Mesenchymal stem cell (in vitro differentiated cells and primary cell): ENCODE results near the gene ZFP14. TPM values are rescaled to one million over a fixed set of nuclear protein-coding genes. Genes with fewer than 3 reads are reported as not detected.

Experiments
- DNase-seq: peaks from one replicate; pipeline ENCODE4 v3.0.0-alpha.2; 2013
- H2AFZ ChIP-seq: one replicate; pipeline ENCODE4 v1.6.1; 2013; ENCODE audit warnings: low read depth, mild to moderate bottlenecking, control low read depth, inconsistent platforms, low read length, moderate library complexity
- H2AK5ac ChIP-seq: 2 replicates; pipeline ENCODE4 v1.6.1; 2013; ENCODE audit warnings: low read length, moderate library complexity, mild to moderate bottlenecking, inconsistent platforms; ENCODE audit not compliant: severe bottlenecking
- H2BK120ac ChIP-seq: one replicate; pipeline ENCODE4 v1.6.1; 2013; ENCODE audit warnings: low read depth, mild to moderate bottlenecking, inconsistent platforms, low read length, moderate library complexity
- H2BK12ac ChIP-seq, 2 experiments: one replicate each; pipeline ENCODE4 v1.6.1; 2013; ENCODE audit warnings: inconsistent platforms in 2 of 2, low read length in 2 of 2, mild to moderate bottlenecking in 2 of 2, moderate library complexity in 2 of 2, control low read depth in 1 of 2
- H2BK15ac ChIP-seq: one replicate; pipeline ENCODE4 v1.6.1; 2013; ENCODE audit warnings: mild to moderate bottlenecking, low read depth, inconsistent platforms; ENCODE audit not compliant: poor library complexity, severe bottlenecking
- H2BK5ac ChIP-seq: 2 replicates; pipeline ENCODE4 v1.6.1; 2013; ENCODE audit warnings: low read depth, mild to moderate bottlenecking, low read length, control low read depth, inconsistent platforms; ENCODE audit not compliant: poor library complexity, severe bottlenecking
- H3K14ac ChIP-seq, 2 experiments: one replicate each; pipeline ENCODE4 v1.6.1; 2013; ENCODE audit warnings: inconsistent platforms in 2 of 2, low read length in 2 of 2, control low read depth in 1 of 2, mild to moderate bottlenecking in 1 of 2, moderate library complexity in 1 of 2
- H3K18ac ChIP-seq, 2 experiments: one replicate each; pipeline ENCODE4 v1.6.1; 2013; ENCODE audit warnings: inconsistent platforms in 2 of 2, low read length in 2 of 2, control low read depth in 1 of 2, low read depth in 1 of 2, mild to moderate bottlenecking in 1 of 2
- H3K23ac ChIP-seq, 2 experiments: one replicate each; pipeline ENCODE4 v1.6.1; 2013; ENCODE audit warnings: inconsistent platforms in 2 of 2, low read length in 2 of 2, mild to moderate bottlenecking in 2 of 2, moderate library complexity in 2 of 2, control low read depth in 1 of 2
- H3K27ac ChIP-seq: 2 replicates; pipeline ENCODE4 v1.5.1; 2013; ENCODE audit warnings: mild to moderate bottlenecking, moderate library complexity, low read length, control low read depth, inconsistent platforms; ENCODE audit not compliant: poor library complexity, severe bottlenecking
- H3K27me3 ChIP-seq, 2 experiments: 2 replicates each; pipeline versions ENCODE4 v1.6.1 to v1.7.0; 2013; ENCODE audit warnings: low read length in 2 of 2, mild to moderate bottlenecking in 2 of 2, moderate library complexity in 2 of 2, control low read depth in 1 of 2, inconsistent platforms in 1 of 2; ENCODE audit not compliant: control insufficient read depth in 1 of 2, insufficient read depth in 1 of 2
- H3K36me3 ChIP-seq, 2 experiments: 2 replicates each; pipeline versions ENCODE4 v1.6.1 to v1.7.0; 2013; ENCODE audit warnings: low read length in 2 of 2, control low read depth in 1 of 2, inconsistent platforms in 1 of 2, low read depth in 1 of 2, mild to moderate bottlenecking in 1 of 2; ENCODE audit not compliant: insufficient read depth in 2 of 2, control insufficient read depth in 1 of 2
- H3K4ac ChIP-seq, 2 experiments: one replicate each; pipeline ENCODE4 v1.6.1; 2013; ENCODE audit warnings: inconsistent platforms in 2 of 2, low read length in 2 of 2, mild to moderate bottlenecking in 2 of 2, moderate library complexity in 2 of 2, control low read depth in 1 of 2, low read depth in 1 of 2
- H3K4me1 ChIP-seq: 2 replicates; pipeline ENCODE4 v1.6.1; 2013; ENCODE audit warnings: low read depth, low read length, control low read depth; ENCODE audit not compliant: control insufficient read depth, insufficient read depth
- H3K4me2 ChIP-seq: 2 replicates; pipeline ENCODE4 v1.6.1; 2013; ENCODE audit warnings: low read length, mild to moderate bottlenecking, inconsistent platforms; ENCODE audit not compliant: poor library complexity, severe bottlenecking
- H3K4me3 ChIP-seq, 2 experiments: 2 replicates each; pipeline versions ENCODE4 v1.5.1 to v1.7.0; 2013; ENCODE audit warnings: low read length in 2 of 2, mild to moderate bottlenecking in 2 of 2, control low read depth in 1 of 2, low read depth in 1 of 2; ENCODE audit not compliant: insufficient read depth in 1 of 2
- H3K79me1 ChIP-seq: replicated peaks from 2 replicates; pipeline ENCODE4 v1.6.1; 2013; ENCODE audit warnings: mild to moderate bottlenecking, control low read depth, low read length, inconsistent platforms; ENCODE audit not compliant: poor library complexity, severe bottlenecking
- H3K9ac ChIP-seq: 2 replicates; pipeline ENCODE4 v1.7.0; 2013; ENCODE audit warnings: mild to moderate bottlenecking, low read length, moderate library complexity
- H3K9me3 ChIP-seq: 2 replicates; pipeline ENCODE4 v1.7.0; 2013; ENCODE audit warnings: mild to moderate bottlenecking, low read length; ENCODE audit not compliant: control insufficient read depth
- H4K8ac ChIP-seq: one replicate; pipeline ENCODE4 v1.6.1; 2013; ENCODE audit warnings: inconsistent platforms, mild to moderate bottlenecking, low read length, moderate library complexity
- H4K91ac ChIP-seq: one replicate; pipeline ENCODE4 v1.6.1; 2013; ENCODE audit warnings: mild to moderate bottlenecking, low read length, inconsistent platforms
- WGBS: methylation state at CpG from one replicate; pipeline ENCODE4 v1.1.7; 2013; ENCODE audit warnings: mixed read lengths; 5-methylcytosine and 5-hydroxymethylcytosine counted together
- polyA plus RNA-seq, 2 experiments: library from polyadenylated mRNA; stranded (reverse); fragments of 200-250 nt; gene quantifications; one replicate each; pipeline ENCODE4 v1.2.3, GENCODE V29; 2013

Gene ZFP14
- 1.5 TPM for polyA plus RNA-seq (2013, experiment 1 of 2)
- 1.7 TPM for polyA plus RNA-seq (2013, experiment 2 of 2)

DNA sequence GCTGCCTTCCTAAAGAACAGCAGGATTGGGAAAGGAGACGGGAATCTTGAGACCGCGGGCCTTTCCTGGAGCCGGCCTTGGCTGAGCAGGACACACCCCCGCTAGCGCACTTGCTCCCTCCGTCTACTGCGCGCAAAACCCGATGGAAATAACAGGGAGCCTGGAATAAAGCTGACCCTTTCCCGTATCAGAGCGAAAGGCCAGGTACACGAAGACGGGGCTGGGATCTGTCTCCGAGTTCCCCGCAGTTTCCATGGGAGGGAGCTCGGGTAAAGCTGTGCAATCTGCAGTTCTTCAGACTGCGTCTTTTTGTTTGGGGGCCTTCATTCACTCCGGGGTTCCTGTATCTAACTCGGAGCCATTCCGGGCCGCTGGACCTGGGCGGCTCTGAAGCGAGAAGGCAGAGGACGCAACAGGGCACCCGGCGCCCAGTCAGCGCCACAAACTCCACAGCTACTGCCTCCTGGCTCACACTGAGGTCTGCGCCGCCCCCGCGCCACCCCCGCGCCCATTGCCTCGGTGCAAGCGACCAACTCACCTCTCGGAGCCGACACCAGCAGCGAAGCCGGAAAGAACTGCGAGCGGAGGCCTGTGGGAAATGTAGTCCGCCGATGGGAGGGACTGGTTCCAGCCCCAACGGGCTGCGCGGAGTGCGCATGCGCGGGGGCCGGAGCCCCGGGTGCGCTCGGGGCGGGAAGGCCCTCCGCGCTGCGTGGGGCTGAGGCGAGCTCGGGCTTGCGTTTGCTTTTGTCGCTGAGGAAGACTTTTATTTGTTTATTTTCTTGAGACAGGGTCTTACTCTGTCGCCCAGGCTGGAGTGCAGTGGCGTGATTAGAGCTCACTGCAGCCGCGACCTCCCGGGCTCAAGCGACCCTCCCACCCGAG is at the start of gene ZFP14:
TSS of gene ZFP14 (minus strand) at position 577 of the 885 bp plus-strand sequence. CDS start 11,309 bp downstream, outside the sequence.
- WGBS, result 7% methylated on average over 68 of the region's 69 CpGs
- peak within 1 kb of the TSS; percentile 64 for H2AFZ ChIP-seq
- H3K4ac ChIP-seq, result peak within 1 kb of the TSS in 1 of 2 experiments; percentile 40
- H3K23ac ChIP-seq, result no peak within 1 kb of the TSS
- peak within 1 kb of the TSS; percentile 2 to 70 for H3K18ac ChIP-seq
- DNase-seq, result peak; percentile 94
- peaks cover 11% of the 10 kb centered on the region for H3K9me3 ChIP-seq
- H3K36me3 ChIP-seq, result no peaks in the 10 kb centered on the region
- H2BK15ac ChIP-seq, result no peak within 1 kb of the TSS
- peak within 1 kb of the TSS; percentile 80 to 89 for H3K4me3 ChIP-seq
- H3K4me1 ChIP-seq, result peaks cover 4% of the 10 kb centered on the region
- no peaks in the 10 kb centered on the region for H3K27me3 ChIP-seq
- H2BK120ac ChIP-seq, result peak within 1 kb of the TSS; percentile 66
- H4K91ac ChIP-seq, result no peak within 1 kb of the TSS
- peak within 1 kb of the TSS; percentile 64 for H3K4me2 ChIP-seq
- peak within 1 kb of the TSS in 1 of 2 experiments; percentile 8 for H2BK12ac ChIP-seq
- no peak within 1 kb of the TSS for H2BK5ac ChIP-seq
- H4K8ac ChIP-seq, result peak within 1 kb of the TSS; percentile 82
- H3K14ac ChIP-seq, result no peak within 1 kb of the TSS
- H3K9ac ChIP-seq, result peak within 1 kb of the TSS; percentile 92
- H2AK5ac ChIP-seq, result no peak within 1 kb of the TSS
- peaks cover 16% of the 10 kb centered on the region for H3K79me1 ChIP-seq
- peak within 1 kb of the TSS; percentile 80 for H3K27ac ChIP-seq

DNA sequence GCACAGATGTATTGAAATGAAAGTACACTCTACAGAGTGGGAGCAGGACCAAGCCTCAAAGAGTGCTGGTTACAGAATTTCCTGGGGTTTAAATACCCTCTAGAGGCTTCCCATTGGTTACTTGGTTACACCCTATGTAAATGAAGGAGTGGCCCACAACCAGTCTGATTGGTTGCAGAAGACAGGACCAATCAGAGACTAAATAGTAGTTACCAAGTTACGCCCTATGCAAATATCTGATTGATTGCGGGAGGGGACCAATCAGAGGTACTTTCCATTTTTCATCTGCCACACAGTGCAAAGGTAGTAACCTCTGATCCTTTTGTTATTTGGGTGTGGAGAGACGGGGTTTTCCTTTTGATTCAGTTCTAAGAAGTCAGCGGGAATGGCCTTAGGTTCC is 44.9 kb upstream of the ZFP14 start:
- Histone ChIP-seq H2AFZ (no peak overlapping the region), H4K91ac (no peak overlapping the region), H3K27ac (no peak overlapping the region), H3K4me2 (no peak overlapping the region), H3K9me3 (peaks cover 29% of the 10 kb centered on the region), H3K23ac (no peak overlapping the region), H3K27me3 (peaks cover 0 to 6% of the 10 kb centered on the region in 2 experiments), H2BK120ac (no peak overlapping the region), H2BK15ac (no peak overlapping the region), H2AK5ac (no peak overlapping the region), H2BK5ac (no peak overlapping the region), H3K4ac (no peak overlapping the region), H3K14ac (no peak overlapping the region), H3K36me3 (no peaks in the 10 kb centered on the region), H3K4me1 (peaks cover 6% of the 10 kb centered on the region), H3K18ac (no peak overlapping the region), H3K4me3 (no peak overlapping the region), H3K79me1 (no peaks in the 10 kb centered on the region), H2BK12ac (no peak overlapping the region), H3K9ac (no peak overlapping the region), H4K8ac (no peak overlapping the region)
- 90% methylated on average over 2 of the region's 4 CpGs for WGBS
- DNase-seq, result no peak

DNA sequence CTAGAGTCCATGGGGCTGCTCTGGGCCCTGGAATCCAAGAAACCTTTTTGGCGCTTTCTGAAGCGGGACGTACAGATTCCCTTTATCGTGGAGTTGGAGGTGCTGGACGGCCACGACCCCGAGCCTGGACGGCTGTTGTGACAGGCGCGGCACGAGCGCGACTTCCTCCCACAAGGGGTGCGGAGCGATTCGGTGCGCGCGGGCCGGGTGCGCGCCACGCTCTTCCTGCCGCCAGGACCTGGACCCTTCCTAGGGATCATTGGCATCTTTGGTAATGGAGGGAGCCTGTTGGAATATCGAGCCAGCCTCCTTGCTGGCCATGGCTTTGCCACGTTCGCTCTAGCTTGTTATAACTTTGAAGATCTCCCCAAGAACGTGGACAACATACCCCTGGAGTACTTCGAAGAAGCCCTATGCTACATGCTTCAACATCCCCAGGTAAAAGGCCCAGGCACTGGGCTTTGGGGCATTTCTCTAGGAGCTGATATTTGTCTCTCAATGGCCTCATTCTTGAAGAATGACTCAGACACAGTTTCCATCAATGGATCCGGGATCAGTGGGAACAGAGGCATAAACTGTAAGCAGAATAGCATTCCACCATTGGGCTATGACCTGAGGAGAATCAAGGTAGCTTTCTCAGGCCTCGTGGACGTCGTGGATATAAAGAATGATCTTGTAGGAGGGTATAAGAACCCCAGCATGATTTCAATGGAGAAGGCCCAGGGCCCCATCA is 42.9 kb upstream of the ZFP14 start:
- Histone ChIP-seq H2BK5ac (no peak overlapping the region), H3K14ac (no peak overlapping the region), H3K4ac (no peak overlapping the region), H4K8ac (peak overlapping the region; percentile 66), H3K18ac (peak overlapping the region in 1 of 2 experiments; percentile 9), H3K4me3 (peak overlapping the region; percentile 38 to 75), H3K27me3 (peaks cover 0 to 6% of the 10 kb centered on the region in 2 experiments), H4K91ac (peak overlapping the region; percentile 18), H3K79me1 (peaks cover 7% of the 10 kb centered on the region), H3K4me1 (peaks cover 11% of the 10 kb centered on the region), H3K27ac (no peak overlapping the region), H3K36me3 (no peaks in the 10 kb centered on the region), H3K4me2 (no peak overlapping the region), H3K23ac (no peak overlapping the region), H2BK120ac (no peak overlapping the region), H3K9ac (peak overlapping the region; percentile 79), H2AK5ac (no peak overlapping the region), H2AFZ (peak overlapping the region; percentile 80), H2BK12ac (no peak overlapping the region), H2BK15ac (no peak overlapping the region), H3K9me3 (peaks cover 28% of the 10 kb centered on the region)
- 31% methylated on average over 23 of the region's 33 CpGs for whole genome bisulfite sequencing
- no peak for DNase-seq
